ENCODE data around the gene FBN3.

DNA sequence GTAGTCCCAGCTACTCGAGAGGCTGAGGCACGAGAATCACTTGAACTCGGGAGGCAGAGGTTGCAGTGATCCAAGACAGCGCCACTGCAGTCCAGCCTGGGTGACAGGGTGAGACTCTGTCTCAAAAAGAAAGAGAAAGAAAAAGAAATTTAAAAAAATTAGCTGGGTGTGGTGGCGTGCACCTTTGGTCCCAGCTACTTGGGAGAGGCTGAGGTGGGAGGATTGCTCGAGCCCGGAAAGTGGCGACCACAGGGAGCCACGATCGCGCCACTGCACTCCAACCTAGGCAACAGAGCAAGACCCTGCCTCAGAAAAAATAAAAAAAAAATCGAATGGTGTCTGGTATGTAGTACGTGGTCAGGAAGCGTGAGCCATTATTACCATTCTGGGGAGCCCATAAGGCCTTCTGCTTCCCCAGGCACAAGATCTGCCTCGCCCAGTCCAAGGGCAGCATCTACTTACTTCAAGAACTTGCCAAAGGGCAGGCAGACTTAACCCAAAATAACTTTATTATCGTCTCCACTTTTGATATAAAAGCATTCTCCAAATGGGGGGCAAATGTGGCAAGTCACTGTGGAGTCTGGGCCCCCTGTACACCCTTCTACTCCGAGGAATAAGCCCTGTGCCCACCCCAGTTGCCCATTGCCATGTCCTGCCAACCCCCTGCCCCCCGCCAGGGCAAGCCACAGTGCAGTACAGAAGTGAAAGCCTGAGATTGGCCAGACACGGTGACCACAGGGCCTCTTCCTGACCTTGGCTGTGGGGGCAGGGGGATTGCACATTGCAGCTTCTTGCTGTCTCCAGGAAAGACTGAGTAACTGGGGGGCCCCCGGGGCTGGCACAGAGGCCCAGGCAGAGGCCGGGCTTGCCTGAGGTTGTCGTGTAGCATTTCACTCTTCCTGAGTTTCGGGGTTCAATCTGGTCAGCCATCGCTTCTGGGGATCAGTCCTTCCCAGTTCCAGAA lies 84.2 kb downstream of the FBN3 start:
- TF ChIP-seq POLR2AphosphoS5 (IDR thresholded peaks at IDR 0.05; ENCODE audit: low read depth) = no peak
- no peak for TF ChIP-seq CTCF (IDR thresholded peaks at IDR 0.05; ENCODE audit: insufficient read depth, low read length)
